ENCODE results near the gene SFPQ.

- TF ChIP-seq CTCF (IDR thresholded peaks at IDR 0.05; ENCODE audit: borderline replicate concordance, extremely low read depth, low read length, poor library complexity, severe bottlenecking) (no peak), EZH2 (IDR thresholded peaks at IDR 0.05; ENCODE audit: borderline replicate concordance, low read depth, low read length, severe bottlenecking) (no peak)
These were observed 22.4 kb upstream of the SFPQ start for GRCh38 chr1:35215346-35215745.

Measured in DND-41 (cell line).